Stimulated activated naive CD8-positive, alpha-beta T cell treated with anti-CD3 and anti-CD28 coated beads, Interleukin-15, amount 100 ng/mL, for 72 hours (primary cell): ENCODE data around the gene MGST2.

Source experiments
- ATAC-seq: fragments of 150-1000 bp; cut with Tn5 transposase; 2 replicates; pipeline ENCODE4 v1.10.0; 2021; ENCODE audit warnings: mild to moderate bottlenecking, moderate library complexity
- DNase-seq, 2 donors: peaks; one replicate each; pipeline ENCODE4 v3.0.0; 2021 to 2022
- H3K27ac Mint-ChIP-seq, 2 donors: one replicate each; pipeline ENCODE4 v1.8.0; 2022; ENCODE audit warnings: mild to moderate bottlenecking in 2 of 2, mixed read lengths in 2 of 2, moderate library complexity in 2 of 2
- H3K27me3 Mint-ChIP-seq: one replicate; pipeline ENCODE4 v1.8.0; 2022; ENCODE audit warnings: mixed read lengths
- H3K4me1 Mint-ChIP-seq: one replicate; pipeline ENCODE4 v1.8.0; 2022; ENCODE audit warnings: mild to moderate bottlenecking, mixed read lengths
- H3K4me3 Mint-ChIP-seq, 2 donors: one replicate each; pipeline ENCODE4 v1.8.0; 2022; ENCODE audit warnings: mild to moderate bottlenecking in 2 of 2, mixed read lengths in 2 of 2, moderate library complexity in 1 of 2
- H3K9me3 Mint-ChIP-seq, 2 donors: one replicate each; pipeline ENCODE4 v1.8.0; 2022; ENCODE audit warnings: mixed read lengths in 2 of 2

The MGST2 gene

GRCh38 chr4:139674875-139675550, 9.4 kb downstream of the MGST2 start:
- Mint-ChIP-seq H3K9me3 (no peaks in the 10 kb centered on the region), H3K27me3 (no peaks in the 10 kb centered on the region), H3K27ac (no peak overlapping the region), H3K4me3 (no peak overlapping the region), H3K4me1 (no peaks in the 10 kb centered on the region)
- ATAC-seq: no peak
- no peak for DNase-seq

GRCh38 chr4:139675651-139676050, 10.0 kb downstream of the MGST2 start:
- Mint-ChIP-seq H3K9me3 (no peaks in the 10 kb centered on the region), H3K27me3 (no peaks in the 10 kb centered on the region), H3K27ac (no peak overlapping the region), H3K4me3 (no peak overlapping the region), H3K4me1 (no peaks in the 10 kb centered on the region)
- DNase-seq: no peak
- ATAC-seq: no peak

GRCh38 chr4:139676365-139676764, 10.7 kb downstream of the MGST2 start:
- no peak for DNase-seq
- no peaks in the 10 kb centered on the region for H3K4me1 Mint-ChIP-seq
- no peaks in the 10 kb centered on the region for H3K9me3 Mint-ChIP-seq

GRCh38 chr4:139676913-139677585, 11.4 kb downstream of the MGST2 start:
- Mint-ChIP-seq H3K4me1 (no peaks in the 10 kb centered on the region), H3K27me3 (no peaks in the 10 kb centered on the region), H3K27ac (no peak overlapping the region), H3K4me3 (no peak overlapping the region), H3K9me3 (no peaks in the 10 kb centered on the region)
- DNase-seq (no peak), ATAC-seq (no peak)

More at GRCh38 chr4:139676365-139676764, 10.7 kb downstream of the MGST2 start:
- no peaks in the 10 kb centered on the region for H3K27me3 Mint-ChIP-seq
- H3K4me3 Mint-ChIP-seq: no peak overlapping the region
- ATAC-seq: no peak
- no peak overlapping the region for H3K27ac Mint-ChIP-seq

- H3K4me1 Mint-ChIP-seq: no peaks in the 10 kb centered on the region
- DNase-seq (no peak), ATAC-seq (no peak)
- no peaks in the 10 kb centered on the region for H3K27me3 Mint-ChIP-seq
- peaks cover 0 to 5% of the 10 kb centered on the region in 2 donors for H3K9me3 Mint-ChIP-seq
- peak overlapping the region in 1 of 2 donors; percentile 40 for H3K27ac Mint-ChIP-seq
- H3K4me3 Mint-ChIP-seq: no peak overlapping the region
These were observed 16.7 kb downstream of the MGST2 start for GRCh38 chr4:139682309-139682708.

GRCh38 chr4:139682741-139683151, 17.1 kb downstream of the MGST2 start:
- Mint-ChIP-seq H3K27ac (peak overlapping the region in 1 of 2 donors; percentile 40), H3K9me3 (peaks cover 0 to 5% of the 10 kb centered on the region in 2 donors), H3K4me3 (no peak overlapping the region), H3K27me3 (no peaks in the 10 kb centered on the region), H3K4me1 (no peaks in the 10 kb centered on the region)
- ATAC-seq (no peak), DNase-seq (no peak)

GRCh38 chr4:139684351-139684750, 18.7 kb downstream of the MGST2 start:
- DNase-seq: no peak
- Mint-ChIP-seq H3K4me3 (no peak overlapping the region), H3K27me3 (no peaks in the 10 kb centered on the region), H3K4me1 (no peaks in the 10 kb centered on the region), H3K27ac (no peak overlapping the region), H3K9me3 (peaks cover 0 to 5% of the 10 kb centered on the region in 2 donors)
- no peak for ATAC-seq

GRCh38 chr4:139685180-139685579, 19.6 kb downstream of the MGST2 start:
- H3K27me3 Mint-ChIP-seq: no peaks in the 10 kb centered on the region
- DNase-seq: no peak
- H3K4me3 Mint-ChIP-seq: no peak overlapping the region
- H3K4me1 Mint-ChIP-seq: no peaks in the 10 kb centered on the region
- ATAC-seq: no peak
- H3K27ac Mint-ChIP-seq: peak overlapping the region in 1 of 2 donors; percentile 72
- H3K9me3 Mint-ChIP-seq: peaks cover 0 to 5% of the 10 kb centered on the region in 2 donors

- Mint-ChIP-seq H3K9me3 (peaks cover 0 to 5% of the 10 kb centered on the region in 2 donors), H3K4me1 (no peaks in the 10 kb centered on the region), H3K4me3 (no peak overlapping the region), H3K27me3 (no peaks in the 10 kb centered on the region), H3K27ac (no peak overlapping the region)
- ATAC-seq: no peak
- no peak for DNase-seq
These were observed 20.5 kb downstream of the MGST2 start for GRCh38 chr4:139686130-139686529.

- Mint-ChIP-seq H3K4me1 (no peaks in the 10 kb centered on the region), H3K27me3 (no peaks in the 10 kb centered on the region), H3K4me3 (no peak overlapping the region), H3K9me3 (peaks cover 0 to 5% of the 10 kb centered on the region in 2 donors), H3K27ac (no peak overlapping the region)
- ATAC-seq (no peak), DNase-seq (no peak)
These were observed 21.4 kb downstream of the MGST2 start for GRCh38 chr4:139686988-139687387.

GRCh38 chr4:139689093-139689722, 23.6 kb downstream of the MGST2 start:
- Mint-ChIP-seq H3K9me3 (peaks cover 0 to 5% of the 10 kb centered on the region in 2 donors), H3K27me3 (no peaks in the 10 kb centered on the region), H3K27ac (no peak overlapping the region), H3K4me1 (no peaks in the 10 kb centered on the region), H3K4me3 (no peak overlapping the region)
- ATAC-seq: no peak
- no peak for DNase-seq

- Mint-ChIP-seq H3K9me3 (no peaks in the 10 kb centered on the region), H3K27me3 (no peaks in the 10 kb centered on the region), H3K4me3 (no peak overlapping the region), H3K4me1 (no peaks in the 10 kb centered on the region), H3K27ac (no peak overlapping the region)
- ATAC-seq: no peak
- no peak for DNase-seq
These were observed 24.8 kb downstream of the MGST2 start for GRCh38 chr4:139690419-139690818.

GRCh38 chr4:139692309-139693012, 26.8 kb downstream of the MGST2 start:
- no peak overlapping the region for H3K4me3 Mint-ChIP-seq
- peak; percentile 48 for ATAC-seq
- peaks cover 0 to 5% of the 10 kb centered on the region in 2 donors for H3K9me3 Mint-ChIP-seq
- no peaks in the 10 kb centered on the region for H3K27me3 Mint-ChIP-seq
- H3K27ac Mint-ChIP-seq: no peak overlapping the region
- DNase-seq: no peak
- no peaks in the 10 kb centered on the region for H3K4me1 Mint-ChIP-seq

- Mint-ChIP-seq H3K27me3 (no peaks in the 10 kb centered on the region), H3K4me3 (no peak overlapping the region), H3K27ac (no peak overlapping the region), H3K9me3 (peaks cover 0 to 5% of the 10 kb centered on the region in 2 donors), H3K4me1 (no peaks in the 10 kb centered on the region)
- ATAC-seq (no peak), DNase-seq (no peak)
These were observed 29.0 kb downstream of the MGST2 start for GRCh38 chr4:139694522-139695107.

GRCh38 chr4:139696491-139696890, 30.9 kb downstream of the MGST2 start:
- Mint-ChIP-seq H3K4me1 (no peaks in the 10 kb centered on the region), H3K27me3 (no peaks in the 10 kb centered on the region), H3K27ac (no peak overlapping the region), H3K4me3 (no peak overlapping the region), H3K9me3 (peaks cover 0 to 5% of the 10 kb centered on the region in 2 donors)
- DNase-seq (no peak), ATAC-seq (no peak)
